A549 (cell line): ENCODE data around the gene TBC1D22A. TPM values are rescaled to one million over a fixed set of nuclear protein-coding genes. Genes with fewer than 3 reads are reported as not detected.

ENCODE experiments used
- ATAC-seq, 2 experiments: fragments of 200-7000 bp in 1 of 2; fragments of >200 bp in 1 of 2; cut with Nextera tagmentation in 1 of 2; cut with Tn5 transposase in 1 of 2; 3 replicates each; pipeline versions ENCODE4 v1.8.0 to v1.9.1; 2018 to 2020; ENCODE audit warnings: mild to moderate bottlenecking in 1 of 2, moderate library complexity in 1 of 2
- CTCF ChIA-PET: fragments of 300-600 bp; sonication (Branson Sonifier 250); formaldehyde crosslinking; extraction: SDS; loops from one replicate; lab custom pipeline; 2021; ENCODE audit warnings: antibody characterized with exemption, inconsistent platforms; lab: Yijun Ruan, JAX
- POLR2A ChIA-PET: fragments of 350-600 bp; formaldehyde crosslinking; extraction: SDS; loops from one replicate; lab custom pipeline; 2021; ENCODE audit warnings: antibody characterized with exemption, inconsistent platforms; lab: Yijun Ruan, JAX
- DNase-seq, 2 experiments: peaks; one replicate each; pipeline versions ENCODE4 v3.0.0 to v3.0.0-alpha.2; 2011 to 2016; ENCODE audit warnings: low read depth in 1 of 2, low spot score in 1 of 2
- FAIRE-seq: peaks from 2 replicates; lab custom pipeline; 2011; peaks lifted over from hg19 to GRCh38; lab: Jason Lieb, UNC
- H3K27ac ChIP-seq, 2 experiments: fragments of >200 bp; sonication (Bioruptor Twin); formaldehyde crosslinking; 3 replicates each; pipeline ENCODE4 v1.5.1; 2016 to 2017
- H3K4me1 ChIP-seq: fragments of >200 bp; sonication (Bioruptor Twin); formaldehyde crosslinking; 3 replicates; pipeline ENCODE4 v1.6.1; 2016
- H3K4me2 ChIP-seq: fragments of >200 bp; sonication (Bioruptor Twin); formaldehyde crosslinking; 3 replicates; pipeline ENCODE4 v1.6.1; 2016
- H3K4me3 ChIP-seq: fragments of >200 bp; sonication (Bioruptor Twin); formaldehyde crosslinking; 3 replicates; pipeline ENCODE4 v1.5.1; 2016
- H3K9me3 ChIP-seq: fragments of >200 bp; sonication (Bioruptor Twin); formaldehyde crosslinking; 3 replicates; pipeline ENCODE4 v1.6.1; 2016
- CHD2 ChIP-seq: fragments of 150-350 bp; IDR thresholded peaks from 2 replicates; pipeline ENCODE4 v1.6.1; 2014; ENCODE audit warnings: low read length; ENCODE audit not compliant: partially characterized antibody
- EHMT2 ChIP-seq: fragments of 200-600 bp; sonication (generic); IDR thresholded peaks from 2 replicates; pipeline ENCODE4 v1.6.1; 2016; ENCODE audit warnings: antibody characterized with exemption, low read depth, mild to moderate bottlenecking, moderate library complexity
- ESRRA ChIP-seq: fragments of 150-350 bp; IDR thresholded peaks from 2 replicates; pipeline ENCODE4 v1.6.1; 2014; ENCODE audit warnings: mild to moderate bottlenecking, low read length, borderline replicate concordance
- FOSL2 ChIP-seq, 2 experiments: fragments of 450-650 bp in 1 of 2; fragments of >200 bp in 1 of 2; sonication (Bioruptor Twin) in 1 of 2; formaldehyde crosslinking; IDR thresholded peaks; 2 replicates each; pipeline versions ENCODE4 v1.5.0 to v1.6.1; 2016 to 2020; ENCODE audit warnings: mild to moderate bottlenecking in 1 of 2, moderate library complexity in 1 of 2
- HOXA7 ChIP-seq: fragments of 250-450 bp; sonication (Bioruptor Pico); IDR thresholded peaks from 2 replicates; pipeline ENCODE4 v1.5.0; 2020; ENCODE audit warnings: mild to moderate bottlenecking, moderate library complexity
- HOXB5 ChIP-seq: fragments of 250-450 bp; sonication (Bioruptor Pico); IDR thresholded peaks from 2 replicates; pipeline ENCODE4 v1.5.0; 2020; ENCODE audit warnings: mild to moderate bottlenecking, moderate library complexity
- JUN ChIP-seq, 2 experiments: fragments of >200 bp; sonication (Bioruptor Twin); formaldehyde crosslinking; IDR thresholded peaks; 2 replicates in 1 of 2; 3 replicates in 1 of 2; pipeline ENCODE4 v1.6.1; 2016 to 2017
- JUNB ChIP-seq: fragments of >200 bp; sonication (Bioruptor Twin); formaldehyde crosslinking; IDR thresholded peaks from 2 replicates; pipeline ENCODE4 v1.6.1; 2016
- KDM5A ChIP-seq: fragments of 200-600 bp; sonication (generic); IDR thresholded peaks from 2 replicates; pipeline ENCODE4 v1.6.1; 2016; ENCODE audit warnings: antibody characterized with exemption, mild to moderate bottlenecking
- NFE2L2 ChIP-seq: fragments of 150-350 bp; conservative IDR thresholded peaks from 2 replicates; pipeline ENCODE4 v1.6.1; 2014; ENCODE audit warnings: low read length
- PHF8 ChIP-seq: fragments of 200-600 bp; sonication (generic); IDR thresholded peaks from 2 replicates; pipeline ENCODE4 v1.6.1; 2016; ENCODE audit warnings: low read depth, mild to moderate bottlenecking, antibody characterized with exemption, moderate library complexity, borderline replicate concordance
- POLR2A ChIP-seq: IDR thresholded peaks from 2 replicates; pipeline ENCODE4 v1.6.1; 2012; ENCODE audit warnings: mild to moderate bottlenecking, low read length
- POLR2AphosphoS2 ChIP-seq: conservative IDR thresholded peaks from 2 replicates; pipeline ENCODE4 v1.6.1; 2012; ENCODE audit warnings: low read length, improper control_type of control experiment, inconsistent platforms
- RFX5 ChIP-seq: fragments of 450-650 bp; IDR thresholded peaks from 2 replicates; pipeline ENCODE4 v1.7.1; 2014; ENCODE audit warnings: antibody characterized with exemption, mild to moderate bottlenecking, moderate library complexity
- SREBF2 ChIP-seq: fragments of 450-650 bp; IDR thresholded peaks from 2 replicates; pipeline ENCODE4 v1.6.1; 2014; ENCODE audit warnings: mild to moderate bottlenecking, moderate library complexity
- TFCP2L1 ChIP-seq: fragments of 250-450 bp; sonication (Bioruptor Pico); IDR thresholded peaks from 2 replicates; pipeline ENCODE4 v1.5.0; 2021; ENCODE audit warnings: mild to moderate bottlenecking
- ZC3H11A ChIP-seq: fragments of 450-650 bp; IDR thresholded peaks from 2 replicates; pipeline ENCODE4 v1.6.1; 2014; ENCODE audit warnings: antibody characterized with exemption, mild to moderate bottlenecking
- WGBS: methylation state at CpG from one replicate; pipeline ENCODE4 v1.1.6; 2017; ENCODE audit errors: missing lambda C conversion rate; 5-methylcytosine and 5-hydroxymethylcytosine counted together
- polyA plus RNA-seq, 4 experiments: library from polyadenylated mRNA; depleted of rRNA in 3 of 4; stranded (reverse); fragments of >200 nt; fragmentation: RNase III in 1 of 4; extraction: RNeasy Plus Mini Kit Qiagen cat#74134 plus additional on column Dnase treatment in 1 of 4; gene quantifications; 2 replicates in 3 of 4; 3 replicates in 1 of 4; pipeline ENCODE4 v1.2.3, GENCODE V29; 2011 to 2017
- TF ChIP-seq, protein P1 (sequence below): fragments of 150-350 bp; IDR thresholded peaks from 2 replicates; pipeline ENCODE4 v1.6.1; 2014; ENCODE audit warnings: low read depth, mild to moderate bottlenecking, low read length
- TF ChIP-seq, protein P2 (sequence below): fragments of 450-650 bp; IDR thresholded peaks from 2 replicates; pipeline ENCODE4 v1.6.1; 2014; ENCODE audit warnings: antibody characterized with exemption
- TF ChIP-seq, protein P3 (sequence below): IDR thresholded peaks from 2 replicates; pipeline ENCODE4 v1.6.1; 2012
- TF ChIP-seq, protein P4 (sequence below): fragments of >200 bp; sonication (Bioruptor Twin); formaldehyde crosslinking; IDR thresholded peaks from 2 replicates; pipeline ENCODE4 v1.6.1; 2016

The TBC1D22A gene
- polyA plus RNA-seq, 2 of the 4 experiments (the other 2 are of a cell fraction) = 8.9 to 10.8 TPM

DNA sequence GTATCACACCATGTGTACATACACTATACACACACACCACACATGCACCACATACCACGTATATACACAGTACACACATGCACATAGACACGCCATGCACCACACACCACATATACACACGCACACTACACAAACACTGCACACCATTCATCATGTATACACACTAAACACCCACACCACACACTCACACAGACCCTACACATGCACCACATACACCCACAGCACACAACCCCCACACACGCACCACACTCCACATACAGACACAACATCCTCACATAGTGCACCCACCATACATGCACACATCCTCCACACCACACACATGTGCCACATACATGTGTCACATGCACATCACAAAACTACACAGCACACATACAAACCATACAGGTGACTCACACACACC, 397.1 kb downstream of the TBC1D22A start:
- WGBS = 98% methylated on average over 4 of the region's 4 CpGs
- no peak overlapping the region for H3K4me3 ChIP-seq
- ChIA-PET POLR2A (no interaction called here), CTCF (no interaction called here)
- no peaks in the 10 kb centered on the region for H3K9me3 ChIP-seq
- ATAC-seq = no peak
- FAIRE-seq = no peak
- H3K4me2 ChIP-seq = no peak overlapping the region
- no peaks in the 10 kb centered on the region for H3K4me1 ChIP-seq
- no peak for DNase-seq
- TF ChIP-seq EHMT2 = no peak
- TF ChIP-seq FOSL2 (IDR thresholded peaks at IDR 0.05) = no peak
- TF ChIP-seq FOSL2 (CRISPR knock-in tag; IDR thresholded peaks at IDR 0.05) = no peak
- TF ChIP-seq, protein P1, sequence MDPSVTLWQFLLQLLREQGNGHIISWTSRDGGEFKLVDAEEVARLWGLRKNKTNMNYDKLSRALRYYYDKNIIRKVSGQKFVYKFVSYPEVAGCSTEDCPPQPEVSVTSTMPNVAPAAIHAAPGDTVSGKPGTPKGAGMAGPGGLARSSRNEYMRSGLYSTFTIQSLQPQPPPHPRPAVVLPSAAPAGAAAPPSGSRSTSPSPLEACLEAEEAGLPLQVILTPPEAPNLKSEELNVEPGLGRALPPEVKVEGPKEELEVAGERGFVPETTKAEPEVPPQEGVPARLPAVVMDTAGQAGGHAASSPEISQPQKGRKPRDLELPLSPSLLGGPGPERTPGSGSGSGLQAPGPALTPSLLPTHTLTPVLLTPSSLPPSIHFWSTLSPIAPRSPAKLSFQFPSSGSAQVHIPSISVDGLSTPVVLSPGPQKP = no peak
- TF ChIP-seq, protein P2, sequence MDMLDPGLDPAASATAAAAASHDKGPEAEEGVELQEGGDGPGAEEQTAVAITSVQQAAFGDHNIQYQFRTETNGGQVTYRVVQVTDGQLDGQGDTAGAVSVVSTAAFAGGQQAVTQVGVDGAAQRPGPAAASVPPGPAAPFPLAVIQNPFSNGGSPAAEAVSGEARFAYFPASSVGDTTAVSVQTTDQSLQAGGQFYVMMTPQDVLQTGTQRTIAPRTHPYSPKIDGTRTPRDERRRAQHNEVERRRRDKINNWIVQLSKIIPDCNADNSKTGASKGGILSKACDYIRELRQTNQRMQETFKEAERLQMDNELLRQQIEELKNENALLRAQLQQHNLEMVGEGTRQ = no peak
- TF ChIP-seq RFX5 = no peak
- no peak for TF ChIP-seq JUNB
- TF ChIP-seq KDM5A = no peak
- TF ChIP-seq, protein P3, sequence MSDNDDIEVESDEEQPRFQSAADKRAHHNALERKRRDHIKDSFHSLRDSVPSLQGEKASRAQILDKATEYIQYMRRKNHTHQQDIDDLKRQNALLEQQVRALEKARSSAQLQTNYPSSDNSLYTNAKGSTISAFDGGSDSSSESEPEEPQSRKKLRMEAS = no peak
- TF ChIP-seq HOXA7 (CRISPR knock-in tag) = no peak
- no peak for TF ChIP-seq PHF8
- no peak for TF ChIP-seq JUN (IDR thresholded peaks at IDR 0.05)
- TF ChIP-seq NFE2L2 = no peak
- no peak for TF ChIP-seq HOXB5 (CRISPR knock-in tag)
- TF ChIP-seq, protein P4, sequence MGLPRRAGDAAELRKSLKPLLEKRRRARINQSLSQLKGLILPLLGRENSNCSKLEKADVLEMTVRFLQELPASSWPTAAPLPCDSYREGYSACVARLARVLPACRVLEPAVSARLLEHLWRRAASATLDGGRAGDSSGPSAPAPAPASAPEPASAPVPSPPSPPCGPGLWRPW = no peak
- TF ChIP-seq TFCP2L1 (CRISPR knock-in tag) = no peak
- no peak for TF ChIP-seq POLR2A
- TF ChIP-seq SREBF2 = no peak
- no peak for TF ChIP-seq CHD2
- no peak overlapping the region for H3K27ac ChIP-seq

DNA sequence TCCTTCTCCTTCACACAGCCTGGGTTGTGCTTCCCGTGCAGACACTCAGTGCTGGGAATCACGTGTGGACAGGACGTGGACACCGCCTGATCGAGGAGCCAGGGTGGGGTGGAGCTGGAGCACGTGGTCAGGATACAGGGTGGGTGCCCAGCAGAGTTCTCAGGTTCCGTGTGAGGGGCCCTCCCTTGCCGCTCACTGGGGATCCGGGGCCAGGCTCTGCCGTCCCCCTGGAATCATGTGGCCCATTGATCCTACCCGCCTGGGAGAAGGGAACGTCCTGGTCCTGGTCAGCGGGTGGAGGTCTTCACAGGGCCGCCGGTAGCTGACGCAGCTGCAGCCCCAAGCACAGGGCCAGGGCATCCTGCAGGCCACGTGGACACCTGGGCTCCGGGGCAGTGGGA, 397.7 kb downstream of the TBC1D22A start:
- no peak overlapping the region for H3K4me2 ChIP-seq
- no peak for FAIRE-seq
- 91% methylated on average over 12 of the region's 18 CpGs for WGBS
- no peak for ATAC-seq
- CTCF ChIA-PET = no interaction called here
- POLR2A ChIA-PET = no interaction called here
- no peak for DNase-seq
- H3K4me3 ChIP-seq = no peak overlapping the region
- no peaks in the 10 kb centered on the region for H3K9me3 ChIP-seq
- no peaks in the 10 kb centered on the region for H3K4me1 ChIP-seq
- TF ChIP-seq POLR2A (no peak), ESRRA (no peak), POLR2AphosphoS2 (no peak), FOSL2 (IDR thresholded peaks at IDR 0.05) (no peak), FOSL2 (CRISPR knock-in tag; IDR thresholded peaks at IDR 0.05) (no peak), HOXB5 (CRISPR knock-in tag) (no peak), ZC3H11A (no peak), JUNB (no peak), EHMT2 (no peak)
- TF ChIP-seq, protein P3 = no peak
- TF ChIP-seq, protein P2 = no peak
- no peak overlapping the region for H3K27ac ChIP-seq
